GM10266 (cell line): ENCODE results near the gene NPPA.

ENCODE experiments used
- DNase-seq: peaks from one replicate; pipeline ENCODE4 v3.0.0; 2012; ENCODE audit errors: extremely low spot score
- CTCF ChIP-seq: IDR thresholded peaks from 2 replicates; pipeline ENCODE4 v1.5.1; 2012; ENCODE audit warnings: mild to moderate bottlenecking, low read depth; ENCODE audit not compliant: control insufficient read depth, insufficient read depth; ENCODE audit errors: missing control alignments

The NPPA gene

GRCh38 chr1:11841245-11842153, 6.1 kb downstream of the NPPA start:
- no peak for DNase-seq
- TF ChIP-seq CTCF: no peak

GRCh38 chr1:11839727-11840705, 7.6 kb downstream of the NPPA start:
- no peak for DNase-seq
- TF ChIP-seq CTCF: no peak

- peak; percentile 90 for TF ChIP-seq CTCF
- DNase-seq: peak; percentile 84
Measured at GRCh38 chr1:11838349-11839272, 9.0 kb downstream of the NPPA start.

DNA sequence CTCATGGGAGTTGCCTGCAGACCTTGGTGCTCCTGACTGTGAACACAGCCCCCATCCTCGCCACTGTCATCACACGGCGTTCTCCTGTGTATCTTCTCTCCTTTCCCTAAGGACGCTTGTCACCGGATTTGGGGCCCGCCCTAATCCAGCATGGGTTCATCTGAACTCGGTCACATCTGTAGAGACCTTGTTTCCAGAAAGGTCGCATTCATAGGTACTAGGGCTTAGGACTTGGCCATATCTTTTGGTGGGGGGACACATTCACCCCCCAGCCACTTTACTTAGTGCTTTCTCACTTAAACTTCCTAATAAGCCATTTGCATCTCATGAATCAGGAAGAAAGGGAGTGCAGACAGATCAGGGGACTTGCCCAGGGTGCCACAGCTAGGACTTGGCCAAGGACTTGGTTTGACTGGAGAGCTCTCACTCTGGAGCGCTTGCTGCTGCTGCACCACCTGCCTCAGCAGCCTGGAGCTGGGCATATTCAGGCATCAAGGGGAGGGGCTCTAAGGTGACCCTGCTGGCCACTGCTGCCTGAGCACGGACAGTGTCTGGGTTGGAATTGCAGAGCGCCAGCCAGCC, 9.7 kb downstream of the NPPA start:
- no peak for TF ChIP-seq CTCF
- no peak for DNase-seq

GRCh38 chr1:11836955-11837766, 10.4 kb downstream of the NPPA start:
- TF ChIP-seq CTCF: no peak
- DNase-seq: no peak
